GM12872 (cell line): Measurements from ENCODE around the gene ID3.

Source experiments
- CTCF ChIP-seq: IDR thresholded peaks from 3 replicates; pipeline ENCODE4 v1.5.1; 2011; ENCODE audit warnings: low read depth, mild to moderate bottlenecking, low read length, moderate library complexity; ENCODE audit not compliant: insufficient read depth

ID3 gene

GRCh38 chr1:23559136-23559984 is at the start of gene ID3:
ID3 (minus strand) TSS chr1:23559501; CDS start chr1:23559426, 75 bp downstream.
- TF ChIP-seq CTCF, result no peak

DNA sequence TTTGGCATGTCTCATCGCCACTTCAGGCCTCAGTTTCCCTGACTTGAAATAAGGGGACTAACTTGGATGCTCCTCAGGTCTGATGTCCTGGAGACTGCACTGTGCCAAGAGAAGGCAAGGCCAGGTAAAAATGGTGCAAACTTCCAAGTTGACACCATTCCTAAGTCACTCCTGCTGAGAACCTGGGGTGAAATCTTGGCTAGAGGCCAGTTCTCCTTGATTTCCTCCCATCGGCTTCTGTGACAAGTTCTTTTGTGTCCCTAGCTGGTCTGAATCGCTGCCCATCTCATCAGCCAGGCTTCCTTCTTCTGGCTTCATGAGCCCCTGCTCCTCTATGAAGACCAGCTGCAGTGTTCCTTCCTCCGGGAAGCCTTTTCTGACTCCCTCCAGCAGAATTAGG is 48.6 kb upstream of the ID3 start:
- TF ChIP-seq CTCF, result no peak

DNA sequence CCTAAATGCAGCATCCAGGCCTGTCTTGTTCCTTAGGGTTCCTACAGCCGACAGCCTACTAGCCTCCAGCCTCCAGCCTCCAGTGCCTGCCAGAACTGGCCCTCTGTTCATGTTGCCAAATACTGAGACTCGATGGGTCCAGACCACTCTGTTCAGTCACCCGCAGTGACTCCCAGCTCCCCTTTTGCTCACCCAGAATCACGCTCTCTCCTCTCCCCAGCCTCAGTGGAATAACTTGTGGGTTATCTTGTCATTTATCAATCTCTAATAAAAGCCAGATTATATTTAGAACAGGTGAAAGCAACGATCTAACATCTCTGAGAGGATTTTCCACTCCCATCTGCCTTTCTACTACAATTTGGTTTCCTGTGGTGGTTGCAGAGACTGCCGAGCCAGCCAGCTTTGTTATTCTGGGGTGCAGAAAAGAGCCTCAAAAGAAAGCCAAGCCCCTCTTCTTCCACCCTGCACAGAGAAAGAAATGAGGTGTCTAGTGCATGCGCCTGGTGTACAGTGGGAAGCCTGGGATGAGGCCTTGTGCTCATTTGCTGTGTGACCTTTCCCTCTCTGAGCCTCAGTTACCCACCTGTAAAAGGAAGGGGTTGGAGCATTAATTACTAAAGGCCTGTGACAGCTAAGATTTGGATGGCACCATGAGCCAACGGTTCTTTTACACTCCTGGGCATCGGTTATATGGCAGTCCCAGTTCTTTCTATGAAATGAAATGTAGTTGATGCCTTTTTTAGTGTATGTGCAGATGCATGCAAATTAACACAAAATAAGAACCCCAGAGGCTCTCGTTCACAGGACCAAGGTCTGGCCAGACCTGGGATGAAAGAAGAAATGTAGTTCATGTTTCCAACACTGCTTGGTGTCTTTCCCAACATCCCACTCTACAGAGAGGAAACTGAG is 42.9 kb upstream of the ID3 start:
- TF ChIP-seq CTCF, result no peak

DNA sequence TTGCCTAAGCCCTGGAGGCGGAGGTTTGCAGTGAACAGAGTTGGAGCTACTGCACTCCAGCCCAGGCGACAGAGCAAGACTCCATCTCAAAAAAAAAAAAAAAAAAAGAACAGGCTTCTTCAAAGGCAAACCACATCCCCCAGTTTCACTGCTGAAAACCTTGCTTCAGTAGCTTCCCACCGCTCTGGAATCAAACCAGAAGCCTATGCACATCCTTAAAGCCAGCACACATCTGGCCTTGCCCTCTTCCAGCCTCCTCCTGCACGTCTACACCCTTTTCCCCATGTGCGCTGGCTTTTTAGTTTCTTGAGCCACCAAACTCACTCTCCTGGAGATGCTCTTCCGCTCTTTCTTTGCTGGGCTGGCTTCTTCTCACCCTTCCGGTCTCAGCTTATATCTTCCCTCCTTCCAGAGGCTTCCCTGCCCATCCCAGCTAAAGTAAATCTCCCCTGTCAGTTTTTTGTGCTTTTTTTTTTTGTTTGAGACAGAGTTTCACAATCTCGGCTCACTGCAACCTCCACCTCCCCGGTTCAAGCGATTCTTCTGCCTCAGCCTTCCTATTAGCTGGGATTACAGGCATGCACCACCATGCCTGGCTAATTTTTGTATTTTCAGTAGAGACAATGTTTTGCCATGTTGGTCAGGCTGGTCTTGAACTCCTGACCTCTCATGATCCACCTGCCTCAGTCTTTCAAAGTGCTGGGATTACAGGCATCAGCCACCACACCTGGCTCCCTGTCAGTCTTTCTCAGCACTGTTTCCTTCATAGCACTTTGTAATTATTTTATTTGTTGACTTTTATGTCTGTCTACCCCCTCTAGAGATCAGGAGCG is 42.0 kb upstream of the ID3 start:
- no peak for TF ChIP-seq CTCF

DNA sequence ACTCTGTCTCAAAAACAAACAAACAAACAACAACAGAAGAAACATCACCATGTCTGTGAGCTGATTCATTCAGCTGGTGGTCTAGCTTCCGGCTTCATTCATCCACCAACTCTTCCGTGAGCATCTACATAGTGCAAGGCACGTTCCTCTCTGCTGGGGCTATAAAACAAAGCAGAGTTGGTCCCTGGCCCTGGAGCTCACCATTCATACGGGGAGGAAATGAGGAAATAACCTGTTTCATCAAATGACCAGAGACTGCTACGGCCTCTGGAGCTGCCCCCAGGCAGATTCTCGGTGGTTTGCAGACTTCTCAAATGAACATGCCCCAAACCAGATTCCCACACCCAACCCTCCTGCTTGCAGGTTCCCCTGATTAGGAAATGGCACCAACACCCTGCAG is 41.0 kb upstream of the ID3 start:
- no peak for TF ChIP-seq CTCF

DNA sequence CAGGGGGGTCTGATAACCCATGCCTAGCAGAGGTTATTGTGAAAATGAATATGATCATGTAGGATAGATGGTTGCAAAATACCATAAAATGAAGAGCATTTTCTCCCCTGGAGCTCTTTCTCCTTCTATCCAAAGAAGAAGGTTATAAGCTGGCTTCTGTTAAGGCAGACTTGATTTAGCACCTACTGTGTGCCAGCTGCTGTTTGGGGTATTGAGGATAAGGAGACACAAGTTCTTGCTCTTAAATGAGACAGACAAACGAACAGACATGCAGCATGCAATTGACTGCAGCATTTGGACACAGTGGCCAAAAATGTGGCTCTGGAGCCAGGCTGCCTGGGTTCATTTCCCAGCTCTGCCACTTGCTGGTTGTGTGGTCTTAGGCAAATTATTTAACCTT is 39.8 kb upstream of the ID3 start:
- TF ChIP-seq CTCF, result no peak
